ENCODE results near the gene TXNRD2.

Gene TXNRD2

GRCh38 chr22:19866665-19867009 is 75.0 kb downstream of the TXNRD2 start:
- no peak for DNase-seq

DNA sequence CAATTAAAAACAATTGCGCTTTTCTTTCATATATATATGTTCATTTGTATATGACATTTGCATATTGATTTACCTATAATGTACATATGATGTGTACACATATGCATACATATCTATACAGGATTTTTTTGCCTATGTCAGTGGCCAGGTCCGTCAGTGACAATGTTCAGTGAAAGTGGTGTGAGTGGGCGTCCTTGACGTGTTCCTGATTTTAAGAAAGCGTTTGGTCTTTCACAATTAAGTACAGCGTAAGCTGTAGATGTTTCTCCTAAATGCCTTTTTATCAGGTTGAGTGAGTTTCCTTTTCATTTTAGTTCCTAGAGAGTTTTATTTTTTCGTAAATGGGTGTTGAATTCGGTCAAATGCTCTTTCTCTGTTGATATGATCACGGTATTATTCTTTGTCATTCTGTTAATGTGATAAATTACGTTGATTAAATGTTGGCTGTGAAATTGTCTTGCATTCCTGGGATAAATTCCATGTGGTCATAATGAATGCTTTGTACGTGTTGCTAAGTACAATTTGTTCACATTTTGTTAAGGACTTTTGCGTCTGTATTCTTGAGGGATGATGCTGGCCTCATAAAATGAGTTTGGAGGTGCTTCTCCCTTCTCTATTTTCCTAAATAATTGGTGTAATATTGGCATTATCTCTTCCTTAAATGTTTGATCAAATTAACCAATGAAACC is 76.3 kb downstream of the TXNRD2 start:
- Histone ChIP-seq H4K20me1 (ENCODE audit: insufficient read depth, low read length) (no peaks in the 10 kb centered on the region), H3K4me1 (ENCODE audit: insufficient read depth, low read length) (no peaks in the 10 kb centered on the region), H3K4me3 (ENCODE audit: low read depth in 1 of 2, low read length in 2 of 2) (no peak overlapping the region), H3K79me2 (ENCODE audit: insufficient read depth, low read length) (no peaks in the 10 kb centered on the region), H3K9ac (ENCODE audit: low read depth, low read length) (no peak overlapping the region), H3K9me3 (ENCODE audit: insufficient read depth, low read length, severe bottlenecking) (no peaks in the 10 kb centered on the region), H3K27ac (ENCODE audit: low read length) (no peak overlapping the region), H3K4me2 (ENCODE audit: insufficient read depth, low read length) (no peak overlapping the region), H3K27me3 (ENCODE audit: insufficient read depth, low read length, poor library complexity) (no peaks in the 10 kb centered on the region), H2AFZ (ENCODE audit: low read depth, low read length) (no peak overlapping the region), H3K36me3 (ENCODE audit: insufficient read depth, low read length) (no peaks in the 10 kb centered on the region)
- DNase-seq: no peak
- ATAC-seq (ENCODE audit: insufficient read depth, low read depth): no peak
- no peak for TF ChIP-seq CTCF (IDR thresholded peaks at IDR 0.05; ENCODE audit: borderline replicate concordance, extremely low read depth, low read length, poor library complexity, severe bottlenecking)
- no peak for TF ChIP-seq EZH2 (IDR thresholded peaks at IDR 0.05; ENCODE audit: borderline replicate concordance, low read depth, low read length, severe bottlenecking)

More at GRCh38 chr22:19866665-19867009, 75.0 kb downstream of the TXNRD2 start:
- H3K27ac ChIP-seq (ENCODE audit: low read length): no peak overlapping the region
- H3K9ac ChIP-seq (ENCODE audit: low read depth, low read length): no peak overlapping the region
- no peak overlapping the region for H3K4me3 ChIP-seq (ENCODE audit: low read depth in 1 of 2, low read length in 2 of 2)
- H3K79me2 ChIP-seq (ENCODE audit: insufficient read depth, low read length): no peaks in the 10 kb centered on the region
- H3K36me3 ChIP-seq (ENCODE audit: insufficient read depth, low read length): no peaks in the 10 kb centered on the region
- ATAC-seq (ENCODE audit: insufficient read depth, low read depth): no peak
- no peak overlapping the region for H3K4me2 ChIP-seq (ENCODE audit: insufficient read depth, low read length)
- H3K9me3 ChIP-seq (ENCODE audit: insufficient read depth, low read length, severe bottlenecking): no peaks in the 10 kb centered on the region
- no peak overlapping the region for H2AFZ ChIP-seq (ENCODE audit: low read depth, low read length)
- no peaks in the 10 kb centered on the region for H3K4me1 ChIP-seq (ENCODE audit: insufficient read depth, low read length)
- no peaks in the 10 kb centered on the region for H4K20me1 ChIP-seq (ENCODE audit: insufficient read depth, low read length)
- TF ChIP-seq EZH2 (IDR thresholded peaks at IDR 0.05; ENCODE audit: borderline replicate concordance, low read depth, low read length, severe bottlenecking) (no peak), CTCF (IDR thresholded peaks at IDR 0.05; ENCODE audit: borderline replicate concordance, extremely low read depth, low read length, poor library complexity, severe bottlenecking) (no peak)
- H3K27me3 ChIP-seq (ENCODE audit: insufficient read depth, low read length, poor library complexity): no peaks in the 10 kb centered on the region

- Histone ChIP-seq H3K27me3 (ENCODE audit: insufficient read depth, low read length, poor library complexity) (no peaks in the 10 kb centered on the region), H3K4me1 (ENCODE audit: insufficient read depth, low read length) (no peaks in the 10 kb centered on the region), H4K20me1 (ENCODE audit: insufficient read depth, low read length) (no peaks in the 10 kb centered on the region), H3K36me3 (ENCODE audit: insufficient read depth, low read length) (no peaks in the 10 kb centered on the region), H3K27ac (ENCODE audit: low read length) (no peak overlapping the region), H3K79me2 (ENCODE audit: insufficient read depth, low read length) (no peaks in the 10 kb centered on the region), H3K4me3 (ENCODE audit: low read depth in 1 of 2, low read length in 2 of 2) (no peak overlapping the region), H3K4me2 (ENCODE audit: insufficient read depth, low read length) (no peak overlapping the region), H2AFZ (ENCODE audit: low read depth, low read length) (no peak overlapping the region), H3K9me3 (ENCODE audit: insufficient read depth, low read length, severe bottlenecking) (no peaks in the 10 kb centered on the region), H3K9ac (ENCODE audit: low read depth, low read length) (no peak overlapping the region)
- DNase-seq (no peak), ATAC-seq (ENCODE audit: insufficient read depth, low read depth) (no peak)
- TF ChIP-seq CTCF (IDR thresholded peaks at IDR 0.05; ENCODE audit: borderline replicate concordance, extremely low read depth, low read length, poor library complexity, severe bottlenecking) (no peak), EZH2 (IDR thresholded peaks at IDR 0.05; ENCODE audit: borderline replicate concordance, low read depth, low read length, severe bottlenecking) (no peak)
These were observed 77.0 kb downstream of the TXNRD2 start for GRCh38 chr22:19864538-19865106.
